Heart left ventricle (tissue), 13 donors: ENCODE results near the gene NAA25.
"Not testable (repeated sequence)": the region's sequence is repeated elsewhere in the genome, so short reads cannot be mapped to it uniquely, and the experiment has no call there.

Experiments used
- CTCF ChIP-seq, 12 donors: fragments of 200-600 bp; sonication (generic) in 4 of 12; IDR thresholded peaks; one replicate each; pipeline versions ENCODE4 v1.5.0 to v1.8.0; 2018 to 2022; ENCODE audit warnings: antibody characterized with exemption in 12 of 12, mild to moderate bottlenecking in 5 of 12
- POLR2A ChIP-seq, 2 donors: fragments of 450-650 bp; IDR thresholded peaks; one replicate each; pipeline ENCODE4 v1.6.1; 2017; ENCODE audit warnings: antibody characterized with exemption in 2 of 2, mild to moderate bottlenecking in 2 of 2, moderate library complexity in 2 of 2
- donor health status: ischemic (EF 13 %, LVEDD 7.1; RV severe dilation, severe dysfunction).
- donor health status: DM: no; HTN: yes; CAD: no.
- donor health status: DM: no; HTN: no; CAD: no.
- donor health status: ischemic (EF 25% LVEDD 6.9; RV normal size, moderate dysfunction).
- donor health status: ischemic (EF 25% LVEDD 5.7; RV mildly dilated, moderate dysfunction).
- donor health status: ischemic (EF 35%, LVEDD 5.7; RV mildly dilated, moderate dysfunction).
- donor health status: nonischemic (EF 11% LVEDD 7.7; RV severe dilation, severe dysfunction).
- donor health status: DM: yes; HTN: yes; CAD: no.
- donor health status: PGD.
- donor health status: ischemic (EF 29% LVEDD 5.4; RV normal size, mild dysfunction).
- donor health status: nonischemic (EF 23%, LVEDD 6.1; RV moderate dilation, normal function).

GRCh38 chr12:112102746-112103145, 5.8 kb downstream of the NAA25 start:
- TF ChIP-seq CTCF, POLR2A (IDR thresholded peaks at IDR 0.05): not testable (repeated sequence)
